NB4 (cell line): ENCODE data around the gene TOP3B.

Experiments used
- DNase-seq: peaks from one replicate; pipeline ENCODE4 v3.0.0; 2010; ENCODE audit warnings: low read depth
- H3K4me3 ChIP-seq: one replicate; pipeline ENCODE4 v1.5.1; 2011; ENCODE audit warnings: mild to moderate bottlenecking, low read depth, low read length, moderate library complexity
- CTCF ChIP-seq: IDR thresholded peaks from one replicate; pipeline ENCODE4 v1.5.1; 2012; ENCODE audit warnings: low read depth, low read length
- MAX ChIP-seq: IDR thresholded peaks from 2 replicates; pipeline ENCODE4 v1.6.1; 2011; ENCODE audit warnings: low read depth, low read length
- MYC ChIP-seq: IDR thresholded peaks from 2 replicates; pipeline ENCODE4 v1.6.1; 2011; ENCODE audit warnings: low read depth, low read length
- POLR2A ChIP-seq: IDR thresholded peaks from 2 replicates; pipeline ENCODE4 v1.6.1; 2011; ENCODE audit warnings: mild to moderate bottlenecking; ENCODE audit not compliant: insufficient read length; ENCODE audit errors: extremely low read depth

TOP3B gene

GRCh38 chr22:22026157-22026831 is 43.7 kb upstream of the TOP3B start:
- TF ChIP-seq CTCF (no peak), MAX (no peak), MYC (no peak), POLR2A (no peak)
- no peak overlapping the region for H3K4me3 ChIP-seq
- no peak for DNase-seq

- DNase-seq: no peak
- TF ChIP-seq MAX: no peak
- no peak for TF ChIP-seq POLR2A
- TF ChIP-seq CTCF: no peak
- TF ChIP-seq MYC: no peak
- H3K4me3 ChIP-seq: no peak overlapping the region
These were observed 43.0 kb upstream of the TOP3B start for GRCh38 chr22:22025320-22026156.

GRCh38 chr22:22024440-22024839 is 41.9 kb upstream of the TOP3B start:
- H3K4me3 ChIP-seq: no peak overlapping the region
- TF ChIP-seq MAX (no peak), POLR2A (no peak), MYC (no peak), CTCF (no peak)
- no peak for DNase-seq

- H3K4me3 ChIP-seq: no peak overlapping the region
- TF ChIP-seq MAX (no peak), CTCF (no peak), MYC (no peak), POLR2A (no peak)
- DNase-seq: no peak
These were observed 41.1 kb upstream of the TOP3B start for GRCh38 chr22:22023581-22024137.

GRCh38 chr22:22022947-22023534 is 40.5 kb upstream of the TOP3B start:
- no peak for TF ChIP-seq POLR2A
- TF ChIP-seq MYC: no peak
- no peak overlapping the region for H3K4me3 ChIP-seq
- DNase-seq: no peak

- TF ChIP-seq POLR2A (no peak), MAX (no peak), MYC (no peak), CTCF (no peak)
- DNase-seq: no peak
These were observed 39.8 kb upstream of the TOP3B start for GRCh38 chr22:22022255-22022840.

More at GRCh38 chr22:22022255-22022840, 39.8 kb upstream of the TOP3B start:
- no peak overlapping the region for H3K4me3 ChIP-seq
